Measurements from ENCODE around the gene MALRD1.

The MALRD1 gene

DNA sequence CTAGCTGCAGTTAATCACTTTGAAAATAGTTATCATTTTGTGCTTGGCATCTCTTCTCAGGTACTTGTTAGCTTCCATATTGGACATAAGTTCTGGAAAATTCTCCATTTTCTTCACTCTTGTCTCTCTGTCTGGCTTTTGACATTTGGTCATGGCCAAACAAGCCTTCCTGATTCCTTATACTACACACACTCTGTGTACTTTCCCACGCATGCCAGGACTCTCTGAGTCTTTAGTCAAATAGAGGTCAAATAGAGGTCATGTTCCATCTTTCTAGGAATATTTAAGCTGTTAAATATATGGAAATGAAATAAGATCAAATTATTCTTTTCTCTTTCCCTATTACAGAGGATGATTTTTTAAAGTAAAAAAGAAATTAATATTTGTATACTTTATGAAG is 532.1 kb downstream of the MALRD1 start:
- Histone ChIP-seq H3K27ac (ENCODE audit: low read depth, low read length) (no peak overlapping the region), H3K79me2 (ENCODE audit: control insufficient read depth, insufficient read depth, low read length) (no peaks in the 10 kb centered on the region), H3K18ac (ENCODE audit: low read length) (no peak overlapping the region), H4K5ac (ENCODE audit: low read length) (no peak overlapping the region), H2BK5ac (ENCODE audit: low read length) (no peak overlapping the region), H3K4me3 (ENCODE audit: low read length) (no peak overlapping the region), H3K79me1 (ENCODE audit: low read length) (no peaks in the 10 kb centered on the region), H3K23ac (ENCODE audit: low read length) (no peak overlapping the region), H3K27me3 (ENCODE audit: insufficient read depth, low read length, poor library complexity) (no peaks in the 10 kb centered on the region), H2AK5ac (ENCODE audit: low read length) (no peak overlapping the region), H3K4ac (ENCODE audit: low read depth, low read length) (no peak overlapping the region), H4K8ac (ENCODE audit: low read depth, low read length) (no peak overlapping the region), H2BK15ac (replicated peaks; ENCODE audit: low read depth) (no peak overlapping the region), H3K9ac (ENCODE audit: low read length) (no peak overlapping the region), H3K4me1 (ENCODE audit: control insufficient read depth, low read depth, low read length) (no peaks in the 10 kb centered on the region), H3K4me2 (ENCODE audit: low read length) (no peak overlapping the region), H3K56ac (ENCODE audit: low read length) (no peak overlapping the region), H2BK120ac (ENCODE audit: low read depth, low read length) (no peak overlapping the region), H3K36me3 (ENCODE audit: control insufficient read depth, insufficient read depth, low read length) (no peaks in the 10 kb centered on the region)
- WGBS (ENCODE audit: extremely low coverage, insufficient coverage, low lambda C conversion rate): no CpG with 5 or more reads among the region's 1 CpG
- no peak for DNase-seq

DNA sequence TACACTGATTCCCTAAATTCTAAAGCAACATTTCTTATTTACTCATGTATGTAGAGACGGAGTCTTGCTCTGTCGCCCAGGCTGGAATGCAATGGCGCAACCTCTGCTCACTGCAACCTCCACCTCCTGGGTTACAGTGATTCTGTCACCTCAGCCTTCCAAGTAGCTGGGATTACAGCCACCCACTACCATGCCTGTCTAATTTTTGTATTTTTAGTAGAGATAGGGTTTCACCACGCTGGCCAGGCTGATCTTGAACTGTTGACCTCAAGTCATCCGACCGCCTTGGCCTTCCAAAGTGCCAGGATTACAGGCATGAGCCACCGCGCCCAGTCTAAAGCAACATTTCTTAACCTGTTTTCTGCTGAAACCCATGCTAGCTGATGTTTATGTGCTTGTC is 540.0 kb downstream of the MALRD1 start:
- Histone ChIP-seq H3K79me2 (ENCODE audit: control insufficient read depth, insufficient read depth, low read length) (no peaks in the 10 kb centered on the region), H4K8ac (ENCODE audit: low read depth, low read length) (no peak overlapping the region), H2BK120ac (ENCODE audit: low read depth, low read length) (no peak overlapping the region), H3K36me3 (ENCODE audit: control insufficient read depth, insufficient read depth, low read length) (no peaks in the 10 kb centered on the region), H3K9ac (ENCODE audit: low read length) (no peak overlapping the region), H2BK15ac (replicated peaks; ENCODE audit: low read depth) (no peak overlapping the region), H2BK5ac (ENCODE audit: low read length) (no peak overlapping the region), H3K23ac (ENCODE audit: low read length) (no peak overlapping the region), H3K4me1 (ENCODE audit: control insufficient read depth, low read depth, low read length) (no peaks in the 10 kb centered on the region), H3K4me2 (ENCODE audit: low read length) (no peak overlapping the region), H3K79me1 (ENCODE audit: low read length) (no peaks in the 10 kb centered on the region), H3K4me3 (ENCODE audit: low read length) (no peak overlapping the region), H3K18ac (ENCODE audit: low read length) (no peak overlapping the region), H3K27ac (ENCODE audit: low read depth, low read length) (no peak overlapping the region), H4K5ac (ENCODE audit: low read length) (no peak overlapping the region), H3K27me3 (ENCODE audit: insufficient read depth, low read length, poor library complexity) (no peaks in the 10 kb centered on the region), H3K56ac (ENCODE audit: low read length) (no peak overlapping the region), H2AK5ac (ENCODE audit: low read length) (no peak overlapping the region), H3K4ac (ENCODE audit: low read depth, low read length) (no peak overlapping the region)
- no CpG with 5 or more reads among the region's 8 CpGs for WGBS (ENCODE audit: extremely low coverage, insufficient coverage, low lambda C conversion rate)
- DNase-seq: no peak

DNA sequence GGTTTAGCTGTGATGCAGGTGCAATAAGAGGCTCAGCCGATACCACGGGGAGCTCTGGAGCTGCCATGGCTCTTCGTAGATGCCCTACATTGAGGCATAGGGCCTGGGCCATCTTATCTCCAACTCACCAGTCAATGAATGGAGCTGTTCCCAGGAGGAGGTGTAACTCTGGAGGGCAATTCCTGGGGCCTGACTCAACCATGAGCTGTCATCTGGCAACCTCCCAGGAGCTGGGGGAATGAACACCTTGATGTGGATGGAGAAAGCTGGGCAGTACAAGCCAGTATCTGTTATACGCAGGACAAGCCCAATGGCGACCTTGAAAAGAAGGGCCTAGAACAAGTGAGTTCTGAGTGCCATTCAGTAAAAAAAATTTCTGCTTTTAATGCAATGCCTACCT is 543.7 kb downstream of the MALRD1 start:
- peak; percentile 20 for DNase-seq
- H3K4me1 ChIP-seq (ENCODE audit: control insufficient read depth, low read depth, low read length): no peaks in the 10 kb centered on the region
- H3K9ac ChIP-seq (ENCODE audit: low read length): no peak overlapping the region
- no peaks in the 10 kb centered on the region for H3K27me3 ChIP-seq (ENCODE audit: insufficient read depth, low read length, poor library complexity)
- H2BK5ac ChIP-seq (ENCODE audit: low read length): no peak overlapping the region
- no peaks in the 10 kb centered on the region for H3K79me2 ChIP-seq (ENCODE audit: control insufficient read depth, insufficient read depth, low read length)
- H4K8ac ChIP-seq (ENCODE audit: low read depth, low read length): no peak overlapping the region
- no peak overlapping the region for H2AK5ac ChIP-seq (ENCODE audit: low read length)
- no peak overlapping the region for H3K4me2 ChIP-seq (ENCODE audit: low read length)
- H3K23ac ChIP-seq (ENCODE audit: low read length): no peak overlapping the region
- no peaks in the 10 kb centered on the region for H3K79me1 ChIP-seq (ENCODE audit: low read length)
- no peak overlapping the region for H3K4me3 ChIP-seq (ENCODE audit: low read length)
- no CpG with 5 or more reads among the region's 5 CpGs for WGBS (ENCODE audit: extremely low coverage, insufficient coverage, low lambda C conversion rate)
- H2BK120ac ChIP-seq (ENCODE audit: low read depth, low read length): no peak overlapping the region
- H3K56ac ChIP-seq (ENCODE audit: low read length): no peak overlapping the region
- H4K5ac ChIP-seq (ENCODE audit: low read length): no peak overlapping the region
- no peaks in the 10 kb centered on the region for H3K36me3 ChIP-seq (ENCODE audit: control insufficient read depth, insufficient read depth, low read length)
- no peak overlapping the region for H3K27ac ChIP-seq (ENCODE audit: low read depth, low read length)
- H2BK15ac ChIP-seq (replicated peaks; ENCODE audit: low read depth): no peak overlapping the region
- no peak overlapping the region for H3K18ac ChIP-seq (ENCODE audit: low read length)
- no peak overlapping the region for H3K4ac ChIP-seq (ENCODE audit: low read depth, low read length)

DNA sequence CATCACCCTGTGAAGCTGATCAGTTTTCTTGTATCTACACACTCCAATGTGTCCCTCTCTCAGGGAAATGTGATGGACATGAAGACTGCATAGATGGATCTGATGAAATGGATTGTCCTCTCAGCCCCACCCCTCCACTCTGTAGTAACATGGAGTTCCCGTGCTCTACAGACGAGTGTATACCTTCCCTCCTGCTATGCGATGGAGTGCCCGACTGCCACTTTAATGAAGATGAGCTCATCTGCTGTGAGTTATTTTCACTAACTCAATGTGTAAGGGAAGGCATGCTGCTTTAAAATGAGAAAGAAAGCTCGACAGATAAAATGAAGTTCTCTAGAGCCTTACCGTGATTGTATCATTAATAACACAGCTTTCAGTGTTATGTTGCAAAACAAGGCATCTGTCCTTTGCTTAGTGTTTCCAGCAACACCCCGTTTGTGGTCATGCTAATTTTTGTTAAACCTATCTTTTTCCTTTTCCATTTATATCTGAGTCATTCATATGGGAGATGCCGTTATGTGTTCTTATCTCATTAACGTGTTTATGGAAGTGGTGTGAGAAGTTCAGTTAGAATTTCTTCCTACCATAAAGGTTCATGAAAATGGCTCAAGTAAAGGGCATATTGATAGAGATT is 546.7 kb downstream of the MALRD1 start:
- no peak overlapping the region for H2BK5ac ChIP-seq (ENCODE audit: low read length)
- H3K56ac ChIP-seq (ENCODE audit: low read length): no peak overlapping the region
- H3K27me3 ChIP-seq (ENCODE audit: insufficient read depth, low read length, poor library complexity): no peaks in the 10 kb centered on the region
- WGBS (ENCODE audit: extremely low coverage, insufficient coverage, low lambda C conversion rate): no CpG with 5 or more reads among the region's 9 CpGs
- no peak overlapping the region for H3K27ac ChIP-seq (ENCODE audit: low read depth, low read length)
- no peak overlapping the region for H3K9ac ChIP-seq (ENCODE audit: low read length)
- H3K4me2 ChIP-seq (ENCODE audit: low read length): no peak overlapping the region
- H4K8ac ChIP-seq (ENCODE audit: low read depth, low read length): no peak overlapping the region
- H3K18ac ChIP-seq (ENCODE audit: low read length): no peak overlapping the region
- no peaks in the 10 kb centered on the region for H3K79me2 ChIP-seq (ENCODE audit: control insufficient read depth, insufficient read depth, low read length)
- no peaks in the 10 kb centered on the region for H3K36me3 ChIP-seq (ENCODE audit: control insufficient read depth, insufficient read depth, low read length)
- H3K4ac ChIP-seq (ENCODE audit: low read depth, low read length): no peak overlapping the region
- H3K79me1 ChIP-seq (ENCODE audit: low read length): no peaks in the 10 kb centered on the region
- H4K5ac ChIP-seq (ENCODE audit: low read length): no peak overlapping the region
- H3K4me3 ChIP-seq (ENCODE audit: low read length): no peak overlapping the region
- H2AK5ac ChIP-seq (ENCODE audit: low read length): no peak overlapping the region
- H3K23ac ChIP-seq (ENCODE audit: low read length): no peak overlapping the region
- H2BK15ac ChIP-seq (replicated peaks; ENCODE audit: low read depth): no peak overlapping the region
- DNase-seq: no peak
- no peak overlapping the region for H2BK120ac ChIP-seq (ENCODE audit: low read depth, low read length)
- no peaks in the 10 kb centered on the region for H3K4me1 ChIP-seq (ENCODE audit: control insufficient read depth, low read depth, low read length)

DNA sequence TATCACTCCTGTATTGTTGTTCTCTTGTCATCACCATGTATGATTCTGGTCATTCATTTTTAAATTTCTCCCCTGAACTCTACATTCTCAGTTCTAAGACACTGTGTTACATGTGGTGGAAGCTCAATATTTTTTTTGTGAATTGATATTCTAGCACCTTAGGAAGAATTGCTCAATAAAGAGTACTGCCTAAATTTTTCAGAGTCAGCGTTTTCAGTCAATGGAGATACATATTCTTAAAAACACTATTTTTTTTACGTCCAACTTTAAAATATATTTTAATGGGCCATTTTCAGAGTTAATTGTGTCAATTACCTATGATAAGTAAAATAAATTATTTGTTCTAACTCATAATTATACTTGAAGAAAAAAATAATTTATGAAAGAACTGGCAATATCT is 557.2 kb downstream of the MALRD1 start:
- no peak overlapping the region for H3K27ac ChIP-seq (ENCODE audit: low read depth, low read length)
- H3K56ac ChIP-seq (ENCODE audit: low read length): no peak overlapping the region
- H3K4me3 ChIP-seq (ENCODE audit: low read length): no peak overlapping the region
- H3K27me3 ChIP-seq (ENCODE audit: insufficient read depth, low read length, poor library complexity): no peaks in the 10 kb centered on the region
- H3K4me2 ChIP-seq (ENCODE audit: low read length): no peak overlapping the region
- H3K79me1 ChIP-seq (ENCODE audit: low read length): no peaks in the 10 kb centered on the region
- H3K9ac ChIP-seq (ENCODE audit: low read length): no peak overlapping the region
- DNase-seq: no peak
- no peak overlapping the region for H4K8ac ChIP-seq (ENCODE audit: low read depth, low read length)
- H3K4ac ChIP-seq (ENCODE audit: low read depth, low read length): no peak overlapping the region
- no peak overlapping the region for H2AK5ac ChIP-seq (ENCODE audit: low read length)
- no peak overlapping the region for H2BK120ac ChIP-seq (ENCODE audit: low read depth, low read length)
- H4K5ac ChIP-seq (ENCODE audit: low read length): no peak overlapping the region
- no peak overlapping the region for H3K23ac ChIP-seq (ENCODE audit: low read length)
- no peaks in the 10 kb centered on the region for H3K36me3 ChIP-seq (ENCODE audit: control insufficient read depth, insufficient read depth, low read length)
- no peaks in the 10 kb centered on the region for H3K4me1 ChIP-seq (ENCODE audit: control insufficient read depth, low read depth, low read length)
- no peaks in the 10 kb centered on the region for H3K79me2 ChIP-seq (ENCODE audit: control insufficient read depth, insufficient read depth, low read length)
- WGBS (ENCODE audit: extremely low coverage, insufficient coverage, low lambda C conversion rate): no CpG with 5 or more reads among the region's 2 CpGs
- H2BK15ac ChIP-seq (replicated peaks; ENCODE audit: low read depth): no peak overlapping the region
- H3K18ac ChIP-seq (ENCODE audit: low read length): no peak overlapping the region
- no peak overlapping the region for H2BK5ac ChIP-seq (ENCODE audit: low read length)

DNA sequence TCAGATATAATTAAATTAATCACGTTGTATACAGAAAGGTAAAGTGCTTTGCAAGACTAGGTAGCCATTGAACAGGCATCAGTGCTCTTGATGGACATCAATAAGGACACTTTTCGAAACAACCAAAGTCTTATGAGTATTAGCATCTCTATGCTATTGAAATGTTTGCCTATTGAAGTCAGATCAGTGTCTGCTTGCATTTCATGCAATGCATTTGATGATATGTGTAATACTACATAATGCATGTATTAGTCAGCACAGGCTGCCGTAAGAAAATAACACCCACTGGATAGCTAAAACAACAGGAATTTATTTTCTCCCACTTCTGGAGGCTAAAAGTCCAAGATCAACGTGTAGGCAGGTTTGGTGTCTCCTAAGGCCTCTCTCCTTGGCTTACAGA is 558.4 kb downstream of the MALRD1 start:
- Histone ChIP-seq H3K4me3 (ENCODE audit: low read length) (no peak overlapping the region), H3K4me1 (ENCODE audit: control insufficient read depth, low read depth, low read length) (no peaks in the 10 kb centered on the region), H3K4me2 (ENCODE audit: low read length) (no peak overlapping the region), H3K18ac (ENCODE audit: low read length) (no peak overlapping the region), H3K4ac (ENCODE audit: low read depth, low read length) (no peak overlapping the region), H3K79me2 (ENCODE audit: control insufficient read depth, insufficient read depth, low read length) (no peaks in the 10 kb centered on the region), H2BK5ac (ENCODE audit: low read length) (no peak overlapping the region), H2BK15ac (replicated peaks; ENCODE audit: low read depth) (no peak overlapping the region), H3K56ac (ENCODE audit: low read length) (no peak overlapping the region), H3K36me3 (ENCODE audit: control insufficient read depth, insufficient read depth, low read length) (no peaks in the 10 kb centered on the region), H4K5ac (ENCODE audit: low read length) (no peak overlapping the region), H3K79me1 (ENCODE audit: low read length) (no peaks in the 10 kb centered on the region), H3K27me3 (ENCODE audit: insufficient read depth, low read length, poor library complexity) (no peaks in the 10 kb centered on the region), H3K9ac (ENCODE audit: low read length) (no peak overlapping the region), H3K27ac (ENCODE audit: low read depth, low read length) (no peak overlapping the region), H2AK5ac (ENCODE audit: low read length) (no peak overlapping the region), H2BK120ac (ENCODE audit: low read depth, low read length) (no peak overlapping the region), H4K8ac (ENCODE audit: low read depth, low read length) (no peak overlapping the region), H3K23ac (ENCODE audit: low read length) (no peak overlapping the region)
- DNase-seq: no peak
- whole genome bisulfite sequencing (ENCODE audit: extremely low coverage, insufficient coverage, low lambda C conversion rate): no CpG with 5 or more reads among the region's 4 CpGs

Data from mesendoderm (in vitro differentiated cells).